Caco-2 (cell line): ENCODE data around the gene RGS17. TPM values are rescaled to one million over a fixed set of nuclear protein-coding genes. Genes with fewer than 3 reads are reported as not detected.

Experiments used
- BruUV-seq: library from RNA; stranded (reverse); fragments of 400-500 nt; replicated peaks from 2 replicates; lab custom pipeline; 2021; lab: Mats Ljungman, UMichigan
- CTCF ChIA-PET: fragments of 300-600 bp; sonication (Branson Sonifier 250); formaldehyde crosslinking; loops from one replicate; lab custom pipeline; 2022; ENCODE audit warnings: antibody characterized with exemption; lab: Charles Lee
- POLR2A ChIA-PET: fragments of 300-600 bp; sonication (Branson Sonifier 250); formaldehyde crosslinking; loops from one replicate; lab custom pipeline; 2022; ENCODE audit warnings: antibody characterized with exemption; lab: Charles Lee
- DNase-seq, 2 experiments: peaks; one replicate each; pipeline versions ENCODE4 v3.0.0 to v3.0.0-alpha.2; 2020 to 2022
- H3K27me3 ChIP-seq: replicated peaks from 2 replicates; pipeline ENCODE4 v1.6.0; 2011; ENCODE audit warnings: low read length; ENCODE audit not compliant: control insufficient read depth, insufficient read depth
- H3K36me3 ChIP-seq: 2 replicates; pipeline ENCODE4 v1.5.1; 2011; ENCODE audit warnings: low read length; ENCODE audit not compliant: control insufficient read depth, insufficient read depth
- H3K4me1 ChIP-seq: fragments of 250-450 bp; sonication (Bioruptor Pico); 2 replicates; pipeline ENCODE4 v1.5.1; 2020; ENCODE audit warnings: mild to moderate bottlenecking
- H3K4me3 ChIP-seq: 2 replicates; pipeline ENCODE4 v1.5.1; 2011; ENCODE audit warnings: low read depth, mild to moderate bottlenecking, control low read depth, low read length
- H3K9me3 ChIP-seq: fragments of 250-450 bp; sonication (Bioruptor Pico); 2 replicates; pipeline ENCODE4 v1.5.1; 2020; ENCODE audit warnings: mild to moderate bottlenecking, moderate library complexity
- H3K27ac Mint-ChIP-seq: one replicate; pipeline ENCODE4 v1.8.0; 2022; ENCODE audit warnings: mixed read lengths; ENCODE audit not compliant: unreplicated experiment
- H3K27me3 Mint-ChIP-seq: one replicate; pipeline ENCODE4 v1.8.0; 2022; ENCODE audit warnings: mixed read lengths; ENCODE audit not compliant: insufficient read depth, unreplicated experiment
- H3K36me3 Mint-ChIP-seq: one replicate; pipeline ENCODE4 v1.8.0; 2022; ENCODE audit warnings: mild to moderate bottlenecking, mixed read lengths; ENCODE audit not compliant: insufficient read depth, unreplicated experiment
- H3K4me1 Mint-ChIP-seq: one replicate; pipeline ENCODE4 v1.8.0; 2022; ENCODE audit warnings: low read depth, mixed read lengths; ENCODE audit not compliant: unreplicated experiment
- H3K4me3 Mint-ChIP-seq: one replicate; pipeline ENCODE4 v1.8.0; 2022; ENCODE audit warnings: mild to moderate bottlenecking, moderate library complexity, mixed read lengths; ENCODE audit not compliant: unreplicated experiment
- H3K9me3 Mint-ChIP-seq: one replicate; pipeline ENCODE4 v1.8.0; 2022; ENCODE audit warnings: mixed read lengths; ENCODE audit not compliant: unreplicated experiment
- intact Hi-C: fragments of 100-400 bp; cut with micrococcal nuclease; formaldehyde crosslinking; loops from one replicate; pipeline ENCODE4 v1.10.0; 2022; ENCODE audit not compliant: unreplicated experiment
- total RNA-seq: library from RNA; stranded (reverse); gene quantifications from 2 replicates; pipeline ENCODE4 v1.2.3, GENCODE V29; 2022
- TF ChIP-seq, protein P1 (sequence below), 2 experiments: fragments of 200-600 bp in 1 of 2; IDR thresholded peaks; 1 replicate in 1 of 2; 2 replicates in 1 of 2; pipeline versions ENCODE4 v1.5.1 to v1.8.0; 2011 to 2022; ENCODE audit warnings: antibody characterized with exemption in 1 of 2, control low read depth in 1 of 2, inconsistent platforms in 1 of 2, low read depth in 1 of 2, low read length in 1 of 2, mild to moderate bottlenecking in 1 of 2, moderate library complexity in 1 of 2; ENCODE audit not compliant: insufficient read depth in 1 of 2, severe bottlenecking in 1 of 2, unreplicated experiment in 1 of 2

Gene RGS17
- total RNA-seq, 1 experiment from 2014 or later = not detected

DNA sequence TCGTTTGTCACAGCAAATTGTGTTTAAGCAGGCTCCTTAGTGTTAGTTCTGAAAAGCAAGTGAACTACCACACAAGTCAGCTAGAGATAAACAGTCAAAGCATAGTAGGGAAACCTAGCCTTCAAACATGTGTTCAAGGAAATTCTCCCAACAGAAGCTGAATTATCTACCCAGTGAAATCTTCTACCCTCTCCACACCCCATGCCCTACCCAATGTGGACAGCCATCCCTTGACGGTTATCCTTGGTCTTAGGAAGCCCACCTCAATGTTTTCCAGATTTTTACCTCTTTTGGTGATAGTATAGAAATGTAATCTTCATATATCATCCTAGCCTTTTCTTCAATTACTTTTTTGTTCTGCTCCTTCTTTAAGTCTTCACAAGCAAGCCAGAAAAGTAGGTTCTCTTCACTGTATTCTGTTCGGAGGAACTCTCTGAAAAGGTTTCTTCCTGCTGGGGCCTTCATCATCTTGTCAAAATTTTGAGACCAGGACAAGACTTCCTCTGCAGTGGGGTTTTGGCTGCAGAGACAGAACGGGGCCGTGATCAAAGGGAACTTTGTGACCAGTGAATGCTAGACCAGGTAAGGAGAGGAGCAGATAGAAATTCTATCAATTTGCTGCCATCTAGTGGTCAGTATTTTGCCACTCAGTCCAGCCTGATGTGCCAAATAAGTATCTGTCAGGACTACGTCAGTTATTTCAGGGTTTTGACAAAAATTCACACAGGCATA, 106.9 kb downstream of the RGS17 start:
- Histone ChIP-seq H3K4me3 (no peak overlapping the region), H3K9me3 (no peaks in the 10 kb centered on the region), H3K27me3 (no peaks in the 10 kb centered on the region), H3K4me1 (no peaks in the 10 kb centered on the region), H3K36me3 (no peaks in the 10 kb centered on the region)
- Mint-ChIP-seq H3K27ac (no peak overlapping the region), H3K27me3 (peaks cover 9% of the 10 kb centered on the region), H3K4me3 (no peak overlapping the region), H3K9me3 (no peaks in the 10 kb centered on the region), H3K36me3 (no peaks in the 10 kb centered on the region), H3K4me1 (no peaks in the 10 kb centered on the region)
- TF ChIP-seq, protein P1, sequence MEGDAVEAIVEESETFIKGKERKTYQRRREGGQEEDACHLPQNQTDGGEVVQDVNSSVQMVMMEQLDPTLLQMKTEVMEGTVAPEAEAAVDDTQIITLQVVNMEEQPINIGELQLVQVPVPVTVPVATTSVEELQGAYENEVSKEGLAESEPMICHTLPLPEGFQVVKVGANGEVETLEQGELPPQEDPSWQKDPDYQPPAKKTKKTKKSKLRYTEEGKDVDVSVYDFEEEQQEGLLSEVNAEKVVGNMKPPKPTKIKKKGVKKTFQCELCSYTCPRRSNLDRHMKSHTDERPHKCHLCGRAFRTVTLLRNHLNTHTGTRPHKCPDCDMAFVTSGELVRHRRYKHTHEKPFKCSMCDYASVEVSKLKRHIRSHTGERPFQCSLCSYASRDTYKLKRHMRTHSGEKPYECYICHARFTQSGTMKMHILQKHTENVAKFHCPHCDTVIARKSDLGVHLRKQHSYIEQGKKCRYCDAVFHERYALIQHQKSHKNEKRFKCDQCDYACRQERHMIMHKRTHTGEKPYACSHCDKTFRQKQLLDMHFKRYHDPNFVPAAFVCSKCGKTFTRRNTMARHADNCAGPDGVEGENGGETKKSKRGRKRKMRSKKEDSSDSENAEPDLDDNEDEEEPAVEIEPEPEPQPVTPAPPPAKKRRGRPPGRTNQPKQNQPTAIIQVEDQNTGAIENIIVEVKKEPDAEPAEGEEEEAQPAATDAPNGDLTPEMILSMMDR (IDR thresholded peaks at IDR 0.05; ENCODE audit: insufficient read depth in 1 of 2, low read depth in 1 of 2, low read length in 1 of 2, severe bottlenecking in 1 of 2, unreplicated experiment in 1 of 2) = peak; percentile 66 to 72
- no TSS peak for BruUV-seq
- intact Hi-C loops = loop anchor here (1.0 to 2.0 kb wide), 4 partner anchors 22 to 160 kb away; partner anchors contain the start of genes FBXO5 and MTRF1L
- ChIA-PET CTCF (no interaction called here), POLR2A (no interaction called here)
- DNase-seq = peak; percentile 52 to 59

- intact Hi-C loops = no loop called here
- H3K4me1 Mint-ChIP-seq = peaks cover 8% of the 10 kb centered on the region
- ChIA-PET CTCF (no interaction called here), POLR2A (no interaction called here)
- no peak overlapping the region for H3K4me3 Mint-ChIP-seq
- no TSS peak for BruUV-seq
- TF ChIP-seq, protein P1 (IDR thresholded peaks at IDR 0.05; ENCODE audit: insufficient read depth in 1 of 2, low read depth in 1 of 2, low read length in 1 of 2, severe bottlenecking in 1 of 2, unreplicated experiment in 1 of 2) = no peak
- H3K36me3 ChIP-seq = no peaks in the 10 kb centered on the region
- H3K9me3 ChIP-seq = no peaks in the 10 kb centered on the region
- no peaks in the 10 kb centered on the region for H3K27me3 ChIP-seq
- H3K9me3 Mint-ChIP-seq = no peaks in the 10 kb centered on the region
- no peak overlapping the region for H3K4me3 ChIP-seq
- no peak overlapping the region for H3K27ac Mint-ChIP-seq
- H3K27me3 Mint-ChIP-seq = no peaks in the 10 kb centered on the region
- no peaks in the 10 kb centered on the region for H3K36me3 Mint-ChIP-seq
- H3K4me1 ChIP-seq = no peaks in the 10 kb centered on the region
- DNase-seq = no peak
Measured at GRCh38 chr6:153018355-153018754, 112.7 kb downstream of the RGS17 start.

DNA sequence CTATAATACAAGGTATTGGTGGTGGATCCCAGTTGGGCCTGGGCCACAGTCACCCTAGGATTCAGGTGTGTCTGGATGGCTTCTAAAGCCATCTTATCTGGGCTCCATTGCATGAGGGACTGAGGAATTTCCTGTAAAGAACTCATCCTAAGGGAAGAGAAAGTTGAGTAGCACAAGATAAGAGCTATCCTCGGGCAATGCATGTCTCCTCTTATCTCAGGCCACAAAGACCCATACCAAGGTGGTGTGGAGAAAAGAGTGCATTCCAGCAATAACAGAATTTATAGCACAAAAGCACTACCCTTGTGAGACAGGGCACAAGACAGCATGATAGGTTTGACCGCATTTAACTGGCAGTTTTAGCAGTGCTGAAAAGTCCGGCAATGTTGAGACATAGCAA, 114.2 kb downstream of the RGS17 start:
- H3K9me3 Mint-ChIP-seq = no peaks in the 10 kb centered on the region
- intact Hi-C loops = no loop called here
- H3K4me1 Mint-ChIP-seq = peaks cover 8% of the 10 kb centered on the region
- ChIA-PET POLR2A (no interaction called here), CTCF (no interaction called here)
- no peak overlapping the region for H3K4me3 Mint-ChIP-seq
- no peak overlapping the region for H3K4me3 ChIP-seq
- no peaks in the 10 kb centered on the region for H3K36me3 Mint-ChIP-seq
- no peaks in the 10 kb centered on the region for H3K27me3 Mint-ChIP-seq
- H3K9me3 ChIP-seq = no peaks in the 10 kb centered on the region
- TF ChIP-seq, protein P1 (IDR thresholded peaks at IDR 0.05; ENCODE audit: insufficient read depth in 1 of 2, low read depth in 1 of 2, low read length in 1 of 2, severe bottlenecking in 1 of 2, unreplicated experiment in 1 of 2) = no peak
- H3K36me3 ChIP-seq = no peaks in the 10 kb centered on the region
- no peaks in the 10 kb centered on the region for H3K27me3 ChIP-seq
- BruUV-seq = no TSS peak
- no peaks in the 10 kb centered on the region for H3K4me1 ChIP-seq
- peak in 1 of 2 experiments; percentile 31 for DNase-seq
- H3K27ac Mint-ChIP-seq = no peak overlapping the region
